B cell (primary cell): Measurements from ENCODE around the gene SLC20A1.

ENCODE experiments used
- EZH2 ChIP-seq: IDR thresholded peaks from 2 replicates; pipeline ENCODE4 v1.6.1; 2012; ENCODE audit warnings: borderline replicate concordance, low read depth, mild to moderate bottlenecking, moderate library complexity, low read length; ENCODE audit not compliant: insufficient read depth, poor library complexity, severe bottlenecking
- TF ChIP-seq, protein P1 (sequence below): fragments of 200-600 bp; IDR thresholded peaks from one replicate; pipeline ENCODE4 v1.8.0; 2022; ENCODE audit warnings: antibody characterized with exemption, mild to moderate bottlenecking

- TF ChIP-seq, protein P1, sequence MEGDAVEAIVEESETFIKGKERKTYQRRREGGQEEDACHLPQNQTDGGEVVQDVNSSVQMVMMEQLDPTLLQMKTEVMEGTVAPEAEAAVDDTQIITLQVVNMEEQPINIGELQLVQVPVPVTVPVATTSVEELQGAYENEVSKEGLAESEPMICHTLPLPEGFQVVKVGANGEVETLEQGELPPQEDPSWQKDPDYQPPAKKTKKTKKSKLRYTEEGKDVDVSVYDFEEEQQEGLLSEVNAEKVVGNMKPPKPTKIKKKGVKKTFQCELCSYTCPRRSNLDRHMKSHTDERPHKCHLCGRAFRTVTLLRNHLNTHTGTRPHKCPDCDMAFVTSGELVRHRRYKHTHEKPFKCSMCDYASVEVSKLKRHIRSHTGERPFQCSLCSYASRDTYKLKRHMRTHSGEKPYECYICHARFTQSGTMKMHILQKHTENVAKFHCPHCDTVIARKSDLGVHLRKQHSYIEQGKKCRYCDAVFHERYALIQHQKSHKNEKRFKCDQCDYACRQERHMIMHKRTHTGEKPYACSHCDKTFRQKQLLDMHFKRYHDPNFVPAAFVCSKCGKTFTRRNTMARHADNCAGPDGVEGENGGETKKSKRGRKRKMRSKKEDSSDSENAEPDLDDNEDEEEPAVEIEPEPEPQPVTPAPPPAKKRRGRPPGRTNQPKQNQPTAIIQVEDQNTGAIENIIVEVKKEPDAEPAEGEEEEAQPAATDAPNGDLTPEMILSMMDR: no peak
- no peak for TF ChIP-seq EZH2
Observed at GRCh38 chr2:112639936-112640335, 5.8 kb upstream of the SLC20A1 start.
